K562 (cell line): ENCODE results near the gene DVL3. TPM values are rescaled to one million over a fixed set of nuclear protein-coding genes. Genes with fewer than 3 reads are reported as not detected.

ENCODE experiments used
- ARHGAP35 ChIP-seq: fragments of 450-650 bp; IDR thresholded peaks from 2 replicates; pipeline ENCODE4 v1.6.1; 2018; ENCODE audit not compliant: partially characterized antibody
- COPS2 ChIP-seq: fragments of 450-650 bp; conservative IDR thresholded peaks from 2 replicates; pipeline ENCODE4 v1.6.1; 2016; ENCODE audit warnings: mild to moderate bottlenecking, moderate library complexity
- CTCFL ChIP-seq: IDR thresholded peaks from 2 replicates; pipeline ENCODE4 v1.6.1; 2011; ENCODE audit warnings: borderline replicate concordance, low read depth, mild to moderate bottlenecking, moderate library complexity, low read length; ENCODE audit not compliant: insufficient read depth, poor library complexity, severe bottlenecking
- HLTF ChIP-seq: fragments of 450-650 bp; IDR thresholded peaks from 2 replicates; pipeline ENCODE4 v1.6.1; 2016
- HMGXB4 ChIP-seq: sonication (generic); formaldehyde crosslinking; IDR thresholded peaks from 2 replicates; pipeline ENCODE4 v1.8.1; 2023; ENCODE audit warnings: mild to moderate bottlenecking, missing genetic modification reagents
- POLR3A ChIP-seq: IDR thresholded peaks from 2 replicates; pipeline ENCODE4 v1.6.1; 2011; ENCODE audit warnings: borderline replicate concordance, mild to moderate bottlenecking, moderate library complexity; ENCODE audit not compliant: insufficient read length, insufficient read depth; ENCODE audit errors: extremely low read depth
- PTRF ChIP-seq: fragments of 450-650 bp; IDR thresholded peaks from 2 replicates; pipeline ENCODE4 v1.6.1; 2016; ENCODE audit warnings: mild to moderate bottlenecking, missing genetic modification characterization, missing compliant biosample characterization
- SMARCA4 ChIP-seq: fragments of 450-650 bp; IDR thresholded peaks from 2 replicates; pipeline ENCODE4 v1.6.1; 2016
- ZBTB1 ChIP-seq: sonication (generic); formaldehyde crosslinking; IDR thresholded peaks from 2 replicates; pipeline ENCODE4 v1.8.1; 2023; ENCODE audit warnings: missing genetic modification reagents, low read depth, mild to moderate bottlenecking, borderline replicate concordance
- polyA plus RNA-seq, 8 experiments: library from polyadenylated mRNA; depleted of rRNA in 4 of 8; stranded (reverse) in 5 of 8; unstranded in 3 of 8; fragments of >200 nt; fragmentation: Nextera tagmentation in 2 of 8; fragmentation: Illumina TruSeq in 1 of 8; extraction: Ambion mirVana in 2 of 8; extraction: Trizol in 1 of 8; gene quantifications; 2 replicates each; pipeline versions ENCODE4 v1.2.1 to v1.2.3, GENCODE V29; 2011 to 2014; ENCODE audit warnings: inconsistent platforms in 1 of 8, missing spikeins in 1 of 8
- total RNA-seq, 7 experiments: library from RNA; depleted of rRNA in 6 of 7; stranded (reverse); fragments of >200 nt in 6 of 7; fragmentation: Illumina TruSeq in 2 of 7; extraction: Trizol in 2 of 7; gene quantifications; 2 replicates each; pipeline versions ENCODE4 v1.2.1 to v1.2.3, GENCODE V29; 2011 to 2021; ENCODE audit warnings: low replicate concordance in 1 of 7
- TF ChIP-seq, protein P1 (sequence below), 2 experiments: fragments of 450-650 bp in 1 of 2; IDR thresholded peaks; 2 replicates each; pipeline ENCODE4 v1.6.1; 2011 to 2017; ENCODE audit warnings: low read depth in 2 of 2, antibody characterized with exemption in 1 of 2, borderline replicate concordance in 1 of 2, low read length in 1 of 2, mild to moderate bottlenecking in 1 of 2, mixed read lengths in 1 of 2; ENCODE audit not compliant: control insufficient read depth in 1 of 2
- TF ChIP-seq, protein P2 (sequence below), 2 experiments: fragments of 200-800 bp in 1 of 2; sonication (Bioruptor generic) in 1 of 2; sonication (generic) in 1 of 2; formaldehyde crosslinking in 1 of 2; IDR thresholded peaks in 1 of 2; conservative IDR thresholded peaks in 1 of 2; 2 replicates each; pipeline versions ENCODE4 v1.5.0 to v1.6.1; 2016 to 2020; ENCODE audit warnings: missing compliant biosample characterization in 1 of 2, missing genetic modification characterization in 1 of 2, missing genetic modification reagents in 1 of 2
- TF ChIP-seq, protein P3 (sequence below): fragments of 250-450 bp; sonication (Bioruptor Pico); IDR thresholded peaks from 2 replicates; pipeline ENCODE4 v1.5.0; 2021; ENCODE audit warnings: mild to moderate bottlenecking, moderate library complexity

Gene DVL3
- total and polyA plus RNA-seq, 9 of the 15 experiments (the other 6 are each of a cell fraction or from before 2014, with no cell fraction given) = 3.1 to 57.9 (median 20.1) TPM

- TF ChIP-seq, protein P1, sequence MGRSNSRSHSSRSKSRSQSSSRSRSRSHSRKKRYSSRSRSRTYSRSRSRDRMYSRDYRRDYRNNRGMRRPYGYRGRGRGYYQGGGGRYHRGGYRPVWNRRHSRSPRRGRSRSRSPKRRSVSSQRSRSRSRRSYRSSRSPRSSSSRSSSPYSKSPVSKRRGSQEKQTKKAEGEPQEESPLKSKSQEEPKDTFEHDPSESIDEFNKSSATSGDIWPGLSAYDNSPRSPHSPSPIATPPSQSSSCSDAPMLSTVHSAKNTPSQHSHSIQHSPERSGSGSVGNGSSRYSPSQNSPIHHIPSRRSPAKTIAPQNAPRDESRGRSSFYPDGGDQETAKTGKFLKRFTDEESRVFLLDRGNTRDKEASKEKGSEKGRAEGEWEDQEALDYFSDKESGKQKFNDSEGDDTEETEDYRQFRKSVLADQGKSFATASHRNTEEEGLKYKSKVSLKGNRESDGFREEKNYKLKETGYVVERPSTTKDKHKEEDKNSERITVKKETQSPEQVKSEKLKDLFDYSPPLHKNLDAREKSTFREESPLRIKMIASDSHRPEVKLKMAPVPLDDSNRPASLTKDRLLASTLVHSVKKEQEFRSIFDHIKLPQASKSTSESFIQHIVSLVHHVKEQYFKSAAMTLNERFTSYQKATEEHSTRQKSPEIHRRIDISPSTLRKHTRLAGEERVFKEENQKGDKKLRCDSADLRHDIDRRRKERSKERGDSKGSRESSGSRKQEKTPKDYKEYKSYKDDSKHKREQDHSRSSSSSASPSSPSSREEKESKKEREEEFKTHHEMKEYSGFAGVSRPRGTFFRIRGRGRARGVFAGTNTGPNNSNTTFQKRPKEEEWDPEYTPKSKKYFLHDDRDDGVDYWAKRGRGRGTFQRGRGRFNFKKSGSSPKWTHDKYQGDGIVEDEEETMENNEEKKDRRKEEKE (IDR thresholded peaks at IDR 0.05; ENCODE audit: borderline replicate concordance in 1 of 2, control insufficient read depth in 1 of 2, low read depth in 2 of 2, low read length in 1 of 2) = no peak
- TF ChIP-seq POLR3A (no peak), SMARCA4 (0 out of 2 replicates have a peak, but pooled peaks have one; percentile 19), ARHGAP35 (no peak), PTRF (tag) (no peak), HLTF (no peak), CTCFL (no peak), COPS2 (no peak), ZBTB1 (CRISPR knock-in tag) (0 out of 2 replicates have a peak, but pooled peaks have one; percentile 3), HMGXB4 (no peak)
- TF ChIP-seq, protein P2, sequence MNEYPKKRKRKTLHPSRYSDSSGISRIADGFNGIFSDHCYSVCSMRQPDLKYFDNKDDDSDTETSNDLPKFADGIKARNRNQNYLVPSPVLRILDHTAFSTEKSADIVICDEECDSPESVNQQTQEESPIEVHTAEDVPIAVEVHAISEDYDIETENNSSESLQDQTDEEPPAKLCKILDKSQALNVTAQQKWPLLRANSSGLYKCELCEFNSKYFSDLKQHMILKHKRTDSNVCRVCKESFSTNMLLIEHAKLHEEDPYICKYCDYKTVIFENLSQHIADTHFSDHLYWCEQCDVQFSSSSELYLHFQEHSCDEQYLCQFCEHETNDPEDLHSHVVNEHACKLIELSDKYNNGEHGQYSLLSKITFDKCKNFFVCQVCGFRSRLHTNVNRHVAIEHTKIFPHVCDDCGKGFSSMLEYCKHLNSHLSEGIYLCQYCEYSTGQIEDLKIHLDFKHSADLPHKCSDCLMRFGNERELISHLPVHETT (CRISPR knock-in tag; conservative IDR thresholded peaks at IDR 0.05 in 1 of 2, IDR thresholded peaks at IDR 0.05 in 1 of 2) = peak in 1 of 2 experiments; percentile 17; a peak in 1 of 4 replicates
- TF ChIP-seq, protein P3, sequence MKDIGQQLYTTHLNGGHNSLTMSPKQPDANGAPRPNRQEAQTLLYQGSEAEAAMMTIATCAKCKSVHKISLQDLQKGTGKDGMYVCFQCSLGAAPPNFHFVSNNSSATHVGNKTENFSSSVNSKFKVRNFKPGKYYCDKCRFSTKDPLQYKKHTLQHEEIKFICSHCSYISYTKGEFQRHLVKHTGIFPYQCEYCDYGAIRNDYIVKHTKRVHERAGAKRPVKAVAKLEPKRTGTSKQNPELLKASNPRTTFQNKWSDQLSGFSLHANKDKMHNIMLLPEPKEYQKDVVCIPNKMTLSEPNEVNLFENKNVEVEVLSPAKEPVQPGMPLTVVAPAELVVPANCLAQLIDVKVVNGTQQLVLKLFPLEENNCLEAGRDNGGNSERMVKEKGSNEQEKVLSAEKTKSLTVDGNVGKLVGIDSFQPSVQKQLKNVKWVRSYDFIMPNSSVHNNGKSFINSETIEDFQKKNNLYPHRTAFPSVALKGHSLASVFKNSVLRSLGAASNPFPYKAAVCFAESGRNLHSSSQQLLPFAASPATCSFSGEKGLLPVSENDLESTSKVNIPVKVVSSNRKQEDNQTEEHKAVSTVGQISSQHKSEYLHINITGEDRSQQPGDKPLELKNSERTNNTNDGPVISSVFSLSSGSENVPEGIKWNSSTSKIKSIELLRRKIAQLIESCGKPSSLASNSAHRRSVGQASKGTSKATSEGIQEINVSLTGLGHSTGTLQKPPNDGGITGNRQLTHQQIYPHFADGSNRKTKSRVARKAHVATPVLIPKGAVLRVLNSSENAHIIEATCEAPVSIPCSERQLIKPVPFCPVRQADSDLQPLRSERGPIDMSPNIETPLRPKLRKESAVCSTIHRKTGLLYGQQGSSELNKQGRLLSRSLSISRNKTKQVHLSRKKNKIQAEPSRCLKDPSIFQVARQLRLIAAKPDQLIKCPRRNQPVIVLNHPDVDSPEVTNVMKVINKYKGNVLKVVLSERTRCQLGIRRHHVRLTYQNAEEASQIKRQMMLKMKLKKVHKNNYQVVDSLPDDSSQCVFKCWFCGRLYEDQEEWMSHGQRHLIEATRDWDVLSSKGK (CRISPR knock-in tag) = no peak
These were observed 21.5 kb downstream of the DVL3 start (continued) for GRCh38 chr3:184176377-184177330.
